Stimulated activated CD8-positive, alpha-beta memory T cell treated with anti-CD3 and anti-CD28 coated beads, Interleukin-7, amount 100 ng/mL, for 1 hour (primary cell): Measurements from ENCODE around the gene ADAMTS7.
"Not testable (repeated sequence)": the region's sequence is repeated elsewhere in the genome, so short reads cannot be mapped to it uniquely, and the experiment has no call there.

ENCODE experiments used
- DNase-seq, 2 donors: peaks; one replicate each; pipeline ENCODE4 v3.0.0-alpha.2; 2020; ENCODE audit warnings: low read depth in 2 of 2

Gene ADAMTS7

GRCh38 chr15:78766041-78766440 is 45.2 kb downstream of the ADAMTS7 start:
- DNase-seq, result no peak

- DNase-seq, result not testable (repeated sequence)
Measured at GRCh38 chr15:78765154-78765860, 46.0 kb downstream of the ADAMTS7 start.

DNA sequence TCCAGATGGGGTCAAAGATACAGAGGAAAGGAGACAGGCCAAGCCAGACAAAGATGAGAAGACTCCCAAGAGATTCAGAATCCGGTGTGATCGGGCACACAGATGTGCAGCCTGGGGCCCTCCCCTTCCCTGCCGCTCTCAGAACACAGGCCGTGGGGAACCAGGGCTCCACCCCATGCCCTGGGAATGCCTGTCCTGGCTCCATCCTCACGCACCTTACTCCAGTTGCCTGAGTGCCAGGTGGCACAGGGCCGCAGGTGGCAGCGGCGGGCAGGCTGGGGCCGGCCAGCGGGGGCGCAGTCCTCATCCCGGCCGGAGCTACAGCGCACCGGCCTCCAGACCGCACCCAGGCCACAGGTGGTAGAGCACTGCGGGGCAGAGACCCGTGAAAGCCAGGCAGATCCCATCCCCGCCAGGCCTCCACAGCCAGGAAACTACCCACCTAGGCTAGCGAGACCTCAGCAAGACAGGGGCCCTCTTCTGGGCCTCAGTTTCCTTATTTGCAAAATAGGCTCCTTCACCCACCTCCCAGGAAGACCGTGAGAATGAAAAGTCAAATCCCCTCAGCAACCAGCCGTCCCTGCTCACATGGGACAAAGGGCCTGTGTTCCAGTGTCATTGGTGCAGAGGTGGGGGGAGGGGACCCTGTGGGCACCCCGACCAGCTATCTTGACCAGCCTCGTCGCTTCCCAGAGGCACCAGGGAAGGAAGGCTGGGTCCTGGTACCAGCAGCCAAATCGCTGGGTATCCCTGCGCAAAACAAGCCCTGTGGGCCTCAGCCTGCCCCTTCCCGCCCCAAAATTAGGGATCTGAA is 46.7 kb downstream of the ADAMTS7 start:
- not testable (repeated sequence) for DNase-seq

DNA sequence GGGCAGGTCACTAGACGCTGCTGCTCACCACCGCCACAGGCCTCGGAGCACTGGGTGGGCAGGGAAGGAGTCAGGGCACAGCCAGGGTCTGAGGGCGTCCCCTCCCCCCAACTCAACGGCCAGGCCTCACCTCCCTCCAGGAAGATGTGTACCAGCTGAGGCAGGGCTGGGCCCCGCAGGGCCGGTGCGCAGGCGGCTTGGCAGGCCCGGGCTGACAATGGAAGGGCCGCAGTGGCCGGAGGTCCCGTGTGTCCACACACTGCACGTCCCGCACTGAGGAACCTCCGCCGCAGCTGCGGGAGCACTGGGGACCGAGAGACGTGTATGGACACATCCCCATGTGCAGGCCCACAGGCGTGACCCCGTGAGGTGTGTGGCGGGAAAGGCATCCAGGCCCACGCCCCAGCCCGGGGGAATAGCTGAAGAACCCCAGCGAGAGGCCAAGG is 47.4 kb downstream of the ADAMTS7 start:
- DNase-seq, result no peak

DNA sequence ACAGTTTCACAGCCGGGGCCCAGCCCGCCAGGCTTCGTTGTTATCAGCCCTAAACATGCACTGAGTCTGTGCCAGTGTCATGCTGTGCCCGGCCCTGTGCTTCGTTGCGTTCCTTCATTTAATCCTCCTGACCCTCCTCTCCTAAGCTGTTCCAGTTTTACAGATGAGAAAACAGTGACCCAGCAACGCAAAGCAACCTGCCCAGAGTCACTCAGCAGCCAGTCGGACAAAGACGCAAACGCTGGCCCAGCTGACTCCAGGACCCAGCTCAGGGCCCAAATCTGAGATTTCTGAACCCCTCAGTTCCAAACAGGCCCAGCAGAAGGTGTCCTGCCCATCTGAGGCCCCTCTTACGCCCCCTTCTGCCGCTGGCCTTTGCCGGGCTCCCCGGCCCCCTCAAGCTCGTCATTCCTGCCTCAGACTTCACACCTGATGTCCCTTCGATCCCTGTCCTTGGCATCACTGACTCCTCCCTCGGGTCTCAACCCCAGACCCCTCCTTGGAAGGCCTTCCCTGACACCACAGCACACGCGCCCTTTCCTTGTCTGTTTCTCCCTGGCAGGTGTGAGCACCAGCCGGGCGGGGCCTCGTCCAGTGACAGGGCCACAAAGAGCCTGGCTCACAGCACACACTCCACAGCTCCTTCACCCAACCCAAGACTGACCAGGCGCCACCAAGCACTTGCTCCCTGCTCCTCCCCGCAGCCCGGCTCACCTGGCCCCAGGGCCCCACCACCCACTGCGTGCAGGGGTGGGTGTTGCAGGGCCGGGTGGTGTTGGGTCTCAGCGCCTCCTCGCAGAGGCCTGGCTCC is 48.1 kb downstream of the ADAMTS7 start:
- no peak for DNase-seq

DNA sequence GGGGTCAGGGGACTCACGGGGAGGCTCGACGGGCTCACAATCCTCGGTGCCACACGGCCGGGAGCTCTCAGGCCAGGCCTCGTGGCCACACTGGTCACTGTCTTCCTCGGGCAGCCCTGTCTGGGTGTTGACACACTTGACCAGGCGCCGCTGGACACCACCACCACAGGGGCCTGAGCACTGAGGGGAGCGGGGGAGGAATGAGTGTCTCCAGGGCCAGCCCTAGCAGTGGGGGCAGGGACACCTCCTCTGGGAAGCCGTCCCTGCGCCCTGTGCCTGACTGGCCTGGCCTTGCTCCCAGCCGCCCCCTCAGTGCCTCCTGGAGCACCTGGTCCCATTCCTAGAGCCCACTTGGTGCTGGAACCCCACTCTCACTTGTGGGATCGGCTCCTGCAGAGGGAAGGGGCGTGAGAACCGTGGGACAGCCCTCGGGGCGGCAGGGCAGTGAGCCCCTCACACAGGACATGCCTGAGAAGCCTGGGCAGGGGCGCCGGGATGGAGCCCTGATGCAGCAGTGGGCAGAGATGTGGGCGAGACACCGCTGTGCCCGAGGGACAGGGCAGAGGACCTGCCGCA is 48.8 kb downstream of the ADAMTS7 start:
- not testable (repeated sequence) for DNase-seq

DNA sequence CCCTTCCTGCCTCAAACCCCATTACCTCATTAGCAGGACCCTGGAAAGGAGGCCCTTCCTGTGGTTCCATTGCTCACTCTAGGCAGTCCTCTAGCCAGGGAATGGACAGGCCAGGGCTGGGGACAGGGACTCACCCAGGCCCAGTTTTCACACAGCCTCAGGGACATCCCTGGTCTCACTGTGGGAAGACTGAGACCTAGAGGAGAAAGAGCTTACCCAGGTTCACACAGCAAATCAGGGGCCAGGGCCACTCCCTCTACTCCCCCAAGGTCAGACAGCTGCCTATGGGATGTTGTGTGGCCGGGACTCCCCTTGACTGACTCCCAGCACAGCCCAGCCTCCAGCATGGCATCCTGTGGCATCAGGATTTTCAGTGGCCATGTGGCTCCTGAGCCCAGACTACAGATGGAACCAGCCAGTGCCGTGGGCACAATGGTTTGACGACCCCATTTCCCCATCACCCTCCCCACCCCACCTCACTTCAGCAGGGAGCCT is 49.3 kb downstream of the ADAMTS7 start:
- DNase-seq, result no peak

GRCh38 chr15:78761475-78761874 is 49.8 kb downstream of the ADAMTS7 start:
- DNase-seq, result peak; percentile 30 to 54

GRCh38 chr15:78761020-78761419 is 50.2 kb downstream of the ADAMTS7 start:
- no peak for DNase-seq

DNA sequence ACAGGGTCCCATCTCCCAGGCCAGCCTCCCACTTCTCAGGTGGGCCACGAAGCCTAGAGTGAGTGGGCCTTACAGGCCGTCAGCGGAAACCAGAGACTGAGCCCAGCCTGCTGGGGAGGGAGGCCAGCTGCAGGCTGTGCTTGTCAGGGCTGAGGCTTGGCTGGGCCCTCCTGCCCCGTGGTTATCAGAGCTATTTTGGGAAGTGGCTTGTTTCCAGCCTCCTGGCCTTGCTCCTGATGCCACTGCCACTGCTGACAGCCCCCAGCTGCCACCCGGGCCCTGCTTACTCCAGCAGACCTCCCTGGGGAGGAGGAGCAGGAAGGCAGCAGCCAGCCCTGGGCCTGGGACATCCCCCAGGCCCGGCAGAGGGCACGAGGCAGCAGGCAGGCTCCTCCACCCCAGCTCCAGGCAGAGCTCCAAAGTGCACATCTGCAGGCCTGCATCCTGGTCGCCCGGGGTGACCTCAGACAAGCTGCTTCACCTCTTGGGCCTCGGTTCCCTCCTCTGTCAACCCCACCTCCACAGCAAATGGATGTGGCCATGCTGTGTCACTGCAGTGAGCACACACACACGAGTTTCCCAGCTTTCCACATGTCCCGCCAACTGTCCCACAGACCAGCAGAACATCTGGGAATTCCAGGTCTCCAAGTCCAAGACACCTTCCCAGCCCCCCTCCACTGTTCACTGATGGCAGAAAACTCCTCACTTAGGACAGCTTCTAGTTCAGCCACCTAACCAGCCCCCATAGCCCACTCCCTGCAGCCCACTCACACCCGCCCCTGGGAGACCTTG is 51.0 kb downstream of the ADAMTS7 start:
- not testable (repeated sequence) for DNase-seq

GRCh38 chr15:78759361-78759998 is 51.8 kb downstream of the ADAMTS7 start:
- DNase-seq, result not testable (repeated sequence)

DNA sequence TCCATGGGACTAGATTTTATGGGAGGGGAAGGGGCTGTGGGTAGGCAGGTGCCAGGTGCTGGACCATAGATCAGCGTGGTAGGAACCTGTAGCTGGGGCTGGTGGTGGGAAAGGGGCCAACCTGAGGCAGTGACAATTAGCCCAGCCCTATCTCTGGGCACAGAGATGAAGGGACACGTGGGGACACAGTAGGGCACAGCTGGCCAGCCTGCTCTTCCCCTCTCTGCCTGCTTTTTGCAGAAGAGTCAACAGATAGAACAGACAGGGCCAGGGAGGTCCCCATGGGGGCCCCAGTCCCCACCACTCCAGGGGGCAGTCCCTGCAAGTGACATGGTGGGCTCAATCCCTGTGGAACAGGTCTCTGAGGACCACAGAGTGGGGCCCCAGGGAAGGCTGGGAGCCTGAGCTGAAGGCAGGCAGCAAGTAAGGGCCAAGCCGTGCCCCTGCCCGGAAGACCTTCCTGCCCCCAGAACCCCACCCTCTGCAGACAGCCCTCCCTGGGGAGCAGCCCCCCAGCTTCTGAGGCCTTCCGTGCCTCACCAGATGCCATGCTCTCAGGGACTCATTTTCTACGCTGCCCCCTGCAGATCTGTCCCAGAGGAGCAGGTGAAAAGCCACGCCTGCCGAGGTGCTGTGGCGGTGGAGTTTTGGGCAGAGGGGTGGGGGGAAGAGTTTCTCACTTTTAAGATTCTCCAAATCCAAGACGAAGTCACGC is 52.6 kb downstream of the ADAMTS7 start:
- DNase-seq, result not testable (repeated sequence)

GRCh38 chr15:78758084-78758483 is 53.2 kb downstream of the ADAMTS7 start:
- not testable (repeated sequence) for DNase-seq

GRCh38 chr15:78757636-78757905 is 53.7 kb downstream of the ADAMTS7 start:
- DNase-seq, result no peak

DNA sequence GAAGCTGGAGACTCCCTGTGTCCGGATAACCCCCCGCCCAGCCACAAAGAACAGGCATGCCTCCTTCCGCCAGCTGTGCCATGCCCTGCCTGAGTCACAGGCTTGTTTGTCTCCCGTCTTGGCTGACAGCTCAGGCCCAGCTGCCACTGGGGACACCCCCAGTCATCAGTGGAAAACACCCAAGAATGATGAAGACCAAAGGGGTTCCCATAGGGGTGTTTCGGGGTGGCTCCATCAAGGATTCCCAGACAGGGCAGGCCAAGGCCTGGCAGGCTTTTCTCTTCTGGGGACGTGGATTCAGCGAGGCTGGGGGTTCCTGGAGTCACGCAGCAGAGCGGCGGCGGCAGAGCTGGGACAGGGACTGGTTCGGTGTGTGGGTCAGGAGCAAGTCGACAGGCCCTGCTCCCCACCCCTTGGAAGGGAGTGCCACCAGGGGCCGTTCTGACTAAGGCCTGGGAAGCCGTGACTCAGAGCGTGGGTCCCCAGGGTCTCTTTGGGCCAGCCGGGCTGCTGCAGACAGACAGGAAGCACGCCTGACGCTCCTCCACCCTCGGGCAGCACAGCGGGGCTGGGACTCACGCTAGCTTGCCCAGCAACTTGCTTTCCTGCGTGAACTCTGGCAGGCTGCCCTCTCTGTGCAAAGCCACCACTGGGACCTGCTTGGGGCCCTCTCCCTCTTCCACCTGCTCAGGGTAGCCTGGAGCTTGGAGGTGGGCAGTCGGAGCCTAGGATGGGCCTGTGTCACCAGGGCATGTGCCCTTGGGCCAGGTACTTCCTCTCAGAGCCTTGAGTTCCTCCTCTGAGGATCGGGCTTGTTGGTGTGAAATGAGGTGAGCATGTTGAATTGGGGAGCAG is 54.3 kb downstream of the ADAMTS7 start:
- not testable (repeated sequence) for DNase-seq

GRCh38 chr15:78755900-78756591 is 55.2 kb downstream of the ADAMTS7 start:
- DNase-seq, result not testable (repeated sequence)

- DNase-seq, result not testable (repeated sequence)
Measured at GRCh38 chr15:78754637-78755280, 56.5 kb downstream of the ADAMTS7 start.
